NCI-H1048 (cell line): Measurements from ENCODE around the gene UNC5A.

Experiments used
- DNase-seq: peaks from one replicate; lab custom pipeline; 2025; lab: John Stamatoyannopoulos, UW

UNC5A gene

DNA sequence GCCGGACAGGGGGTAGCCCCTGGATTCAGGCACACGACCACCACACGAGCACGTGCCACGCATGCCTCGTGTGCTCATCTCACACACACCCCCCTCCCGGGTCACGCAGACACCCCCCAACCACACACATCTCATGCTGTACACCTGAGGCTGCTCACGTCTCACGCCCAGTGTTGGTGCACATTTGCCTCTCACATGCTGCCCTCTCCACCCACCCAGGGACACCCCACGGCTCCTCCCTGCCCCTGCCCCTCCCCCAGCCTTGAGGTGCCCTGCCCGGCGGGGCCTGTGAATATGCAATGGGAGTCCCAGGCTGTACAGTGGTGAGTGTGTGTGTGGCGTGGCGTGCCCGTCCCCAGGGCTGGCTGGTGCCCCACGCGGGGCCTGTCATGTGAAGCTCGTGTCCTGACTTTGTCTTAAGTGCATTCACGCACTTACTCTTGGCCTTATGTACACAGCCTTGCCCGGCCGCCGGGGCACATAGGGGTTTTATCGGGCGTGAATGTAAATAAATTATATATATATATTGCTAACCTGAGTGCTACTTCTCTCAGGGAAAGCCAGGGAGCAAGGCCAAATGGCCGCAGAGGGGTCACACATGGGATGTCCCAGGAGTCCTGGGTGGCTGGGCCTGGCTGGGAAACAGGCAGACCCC lies 70.1 kb downstream of the UNC5A start:
- no peak for DNase-seq

- DNase-seq = no peak
These were observed 70.8 kb downstream of the UNC5A start for GRCh38 chr5:176881021-176881749.

DNA sequence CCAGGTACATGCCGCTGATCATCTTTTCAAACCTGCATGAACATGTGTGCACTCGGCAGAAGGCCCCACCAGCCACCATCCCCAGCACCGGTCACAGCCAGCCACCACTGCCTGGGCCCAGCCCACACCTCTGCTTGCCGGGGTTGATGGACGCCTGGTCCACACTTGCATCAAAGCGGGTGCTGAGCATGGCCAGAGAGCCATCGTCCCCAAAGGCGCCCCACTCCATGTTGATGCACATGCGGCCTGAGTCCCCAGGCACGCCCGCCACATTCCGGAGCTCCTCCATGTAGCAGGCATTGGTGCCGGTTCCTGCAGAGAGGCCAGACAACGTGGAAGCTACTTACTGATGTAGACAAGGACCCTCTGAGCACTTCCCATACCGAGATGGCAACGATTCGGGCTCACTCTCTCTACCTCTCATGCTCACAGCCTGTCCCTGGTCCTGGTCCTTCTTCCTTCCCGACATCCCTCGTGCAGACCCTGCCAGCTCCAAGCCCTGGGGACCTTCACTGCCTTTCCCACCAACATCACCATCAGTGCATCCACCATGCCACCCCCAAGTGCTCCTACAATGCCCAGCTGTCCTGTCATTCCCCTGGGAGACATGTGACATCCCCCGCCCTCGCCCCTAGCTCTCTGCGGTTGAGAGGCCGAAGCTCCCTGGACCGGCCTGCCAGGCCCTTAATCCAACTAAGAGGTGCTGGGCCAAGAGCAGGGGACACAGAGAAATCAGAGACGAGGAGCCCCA lies 71.6 kb downstream of the UNC5A start:
- DNase-seq = no peak

DNA sequence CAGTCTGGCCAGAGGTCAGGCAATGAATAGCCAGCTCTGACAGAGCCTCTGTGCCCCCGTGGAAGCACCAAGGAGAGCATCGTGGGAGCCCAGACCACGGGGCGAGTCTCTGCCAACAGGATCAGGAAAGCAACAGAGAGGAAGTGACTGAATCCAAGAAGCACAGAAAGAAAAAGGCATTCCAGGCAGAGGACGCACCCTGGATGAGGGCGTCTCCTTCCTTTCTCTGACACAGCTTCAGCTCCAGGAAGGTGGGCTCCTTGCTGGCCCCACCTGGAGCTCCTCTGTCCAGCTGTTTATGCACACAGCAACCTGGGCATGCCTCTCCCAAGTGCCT lies 72.2 kb downstream of the UNC5A start:
- no peak for DNase-seq

DNA sequence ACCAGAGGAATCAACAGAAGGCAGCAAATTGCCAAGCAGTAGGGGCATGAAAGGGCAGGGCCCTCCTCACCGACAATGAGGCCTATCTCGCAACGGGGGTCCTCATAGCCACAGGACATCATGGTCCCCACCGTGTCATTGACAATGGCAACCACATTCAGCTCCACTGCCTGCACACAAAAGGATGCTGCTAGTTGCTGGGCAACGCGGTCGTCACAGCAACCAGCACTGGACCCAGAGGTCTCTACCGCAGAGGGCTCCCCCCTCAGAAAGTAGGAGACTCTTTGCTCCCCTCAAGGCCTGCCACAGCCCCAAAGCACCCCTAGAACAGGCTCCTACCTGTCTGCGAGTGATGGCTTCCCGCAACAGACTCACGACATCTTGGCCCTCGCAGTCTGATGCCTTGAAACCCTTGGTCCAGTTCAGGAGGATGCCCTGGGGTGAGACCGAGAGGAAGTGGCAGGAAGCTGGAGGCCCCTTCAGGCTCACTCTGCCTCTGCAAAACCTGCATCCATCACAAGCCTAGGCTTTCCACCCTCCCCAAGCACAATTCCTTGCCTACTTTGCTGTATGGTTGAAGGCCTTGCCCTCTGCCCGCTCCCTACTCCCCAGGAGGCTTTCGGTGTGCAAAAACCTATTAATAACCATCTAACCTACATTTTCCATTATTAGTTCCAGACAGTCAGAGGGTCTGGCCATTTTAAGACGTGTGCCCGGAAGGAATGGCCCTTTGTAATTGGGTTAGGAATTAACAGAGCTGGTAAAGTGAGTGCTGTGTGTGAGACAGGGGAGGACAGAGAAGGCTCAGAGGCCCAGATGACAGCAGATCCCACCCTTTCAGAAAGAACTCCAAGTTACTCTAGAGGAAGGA lies 73.6 kb downstream of the UNC5A start:
- DNase-seq = no peak

- DNase-seq = no peak
These were observed 74.2 kb downstream of the UNC5A start for GRCh38 chr5:176884571-176884890.

- no peak for DNase-seq
These were observed 76.2 kb downstream of the UNC5A start for GRCh38 chr5:176886336-176887251.

GRCh38 chr5:176887252-176887849 lies 77.0 kb downstream of the UNC5A start:
- DNase-seq = no peak

GRCh38 chr5:176888016-176888864 lies 77.9 kb downstream of the UNC5A start:
- no peak for DNase-seq

- DNase-seq = no peak
These were observed 78.5 kb downstream of the UNC5A start for GRCh38 chr5:176888865-176889165.

- no peak for DNase-seq
These were observed 79.2 kb downstream of the UNC5A start for GRCh38 chr5:176889321-176890280.

- DNase-seq = no peak
These were observed 80.3 kb downstream of the UNC5A start for GRCh38 chr5:176890455-176891330.

DNA sequence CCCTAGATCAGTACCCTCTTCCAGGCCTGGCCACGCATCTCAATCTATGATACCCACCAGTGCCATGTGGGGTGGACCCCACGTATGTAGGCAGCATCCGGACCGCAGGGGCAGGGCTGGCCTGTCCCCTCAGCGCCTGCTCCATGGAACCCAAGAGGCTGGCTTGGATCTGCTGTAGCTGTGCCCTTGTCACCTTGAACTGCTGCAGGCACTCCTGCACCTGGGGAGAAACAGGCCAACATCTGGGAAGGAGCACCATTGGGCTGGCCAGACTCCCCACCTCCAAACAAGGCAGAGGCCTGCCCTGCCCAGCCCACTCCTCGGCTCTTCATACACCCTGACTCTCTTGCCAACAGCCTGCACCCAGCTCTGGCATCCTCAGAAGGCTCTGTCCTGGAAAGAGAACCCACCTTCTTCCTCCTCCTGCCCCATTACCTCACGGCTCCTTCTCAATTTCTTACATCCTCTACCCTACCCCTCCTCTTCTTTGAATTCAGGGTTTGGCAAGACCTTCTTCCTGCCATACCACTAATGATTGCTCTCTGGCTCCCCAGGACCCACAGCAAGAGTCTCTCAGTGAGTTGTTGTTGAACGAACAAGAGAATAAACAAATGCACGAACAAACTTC lies 81.1 kb downstream of the UNC5A start:
- no peak for DNase-seq

DNA sequence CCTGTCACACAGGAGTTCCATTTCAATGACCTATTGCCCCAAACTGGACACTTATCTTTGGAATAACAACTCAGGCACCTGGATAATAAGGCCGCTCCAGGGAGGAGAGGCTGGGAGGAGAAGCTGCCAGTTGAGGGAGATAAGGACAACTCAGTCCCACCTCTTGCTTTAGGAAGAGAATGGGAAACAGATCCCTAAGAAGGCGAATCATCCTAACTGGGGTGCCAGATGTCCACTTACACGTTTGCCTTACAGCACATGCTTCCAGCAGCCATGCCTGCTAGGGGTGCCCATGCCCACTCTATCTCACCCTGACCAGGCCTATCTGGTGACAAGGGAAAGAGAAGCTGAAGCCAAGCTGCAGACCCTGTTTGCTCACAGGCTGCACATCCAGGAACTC lies 82.3 kb downstream of the UNC5A start:
- DNase-seq = no peak

DNA sequence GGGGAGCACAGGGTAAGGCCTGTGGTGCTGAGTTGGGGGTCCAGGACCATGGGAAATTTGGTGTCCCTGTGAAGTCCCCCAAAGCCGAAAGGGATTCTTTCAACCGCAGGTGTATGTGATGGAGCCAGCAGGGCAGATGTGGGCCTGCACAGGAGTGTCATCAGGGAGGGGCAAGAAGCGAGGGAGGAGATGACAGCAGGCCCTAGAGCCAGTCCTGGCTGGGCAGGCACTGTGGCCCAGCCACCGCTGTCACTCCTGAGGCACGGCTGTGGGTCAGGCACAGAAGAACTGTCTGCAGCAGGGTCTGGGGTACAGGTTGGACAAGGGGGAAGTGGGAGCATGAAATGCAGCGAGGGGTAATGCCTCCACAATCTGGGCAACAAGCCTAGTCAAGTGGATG lies 83.9 kb downstream of the UNC5A start:
- no peak for DNase-seq

- no peak for DNase-seq
These were observed 85.5 kb downstream of the UNC5A start for GRCh38 chr5:176895831-176896230.

GRCh38 chr5:176897263-176897662 lies 86.9 kb downstream of the UNC5A start:
- DNase-seq = no peak
